T-helper 1 cell treated with Interleukin-12 subunit alpha and Interleukin-12 subunit beta and Interleukin-4 antibody, amounts not matched to agents 30 μg/mL and 1 μg/mL, for 36 hours (primary cell): ENCODE results near the gene ARHGEF9.

Experiments
- H3K27ac Mint-ChIP-seq: one replicate; pipeline ENCODE4 v1.8.0; 2021; ENCODE audit warnings: mild to moderate bottlenecking, mixed read lengths
- H3K27me3 Mint-ChIP-seq: one replicate; pipeline ENCODE4 v1.8.0; 2021; ENCODE audit warnings: low read depth, mixed read lengths
- H3K36me3 Mint-ChIP-seq: one replicate; pipeline ENCODE4 v1.8.0; 2021; ENCODE audit warnings: low read depth, mixed read lengths
- H3K4me1 Mint-ChIP-seq: one replicate; pipeline ENCODE4 v1.8.0; 2021; ENCODE audit warnings: low read depth, mixed read lengths
- H3K4me3 Mint-ChIP-seq: one replicate; pipeline ENCODE4 v1.8.0; 2021; ENCODE audit warnings: mild to moderate bottlenecking, moderate library complexity, mixed read lengths
- H3K9me3 Mint-ChIP-seq: one replicate; pipeline ENCODE4 v1.8.0; 2021; ENCODE audit warnings: mixed read lengths

The ARHGEF9 gene

DNA sequence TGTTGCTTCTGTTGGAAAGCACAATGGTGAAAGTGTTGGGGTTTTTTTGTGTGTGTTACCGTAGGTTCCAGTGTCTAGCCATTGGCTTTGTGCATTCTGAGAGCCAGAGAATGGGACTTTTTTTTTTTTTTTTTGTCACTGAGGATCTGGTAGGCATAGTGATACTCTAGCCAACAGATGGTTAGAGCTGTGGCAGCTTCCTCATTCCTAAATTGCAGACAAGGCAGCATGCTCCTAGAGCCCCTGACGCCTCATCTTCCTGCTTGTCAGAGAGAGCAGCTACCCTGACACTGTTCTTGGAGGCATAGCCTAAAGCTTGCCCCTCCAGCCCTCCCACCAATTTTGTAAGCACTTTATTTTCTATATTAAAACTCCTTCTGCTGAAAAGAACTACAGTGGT lies 27.0 kb downstream of the ARHGEF9 start:
- H3K4me1 Mint-ChIP-seq = peaks cover 41% of the 10 kb centered on the region
- H3K27ac Mint-ChIP-seq = no peak overlapping the region
- H3K9me3 Mint-ChIP-seq = no peaks in the 10 kb centered on the region
- no peak overlapping the region for H3K4me3 Mint-ChIP-seq
- H3K36me3 Mint-ChIP-seq = peaks cover 2% of the 10 kb centered on the region
- no peaks in the 10 kb centered on the region for H3K27me3 Mint-ChIP-seq

DNA sequence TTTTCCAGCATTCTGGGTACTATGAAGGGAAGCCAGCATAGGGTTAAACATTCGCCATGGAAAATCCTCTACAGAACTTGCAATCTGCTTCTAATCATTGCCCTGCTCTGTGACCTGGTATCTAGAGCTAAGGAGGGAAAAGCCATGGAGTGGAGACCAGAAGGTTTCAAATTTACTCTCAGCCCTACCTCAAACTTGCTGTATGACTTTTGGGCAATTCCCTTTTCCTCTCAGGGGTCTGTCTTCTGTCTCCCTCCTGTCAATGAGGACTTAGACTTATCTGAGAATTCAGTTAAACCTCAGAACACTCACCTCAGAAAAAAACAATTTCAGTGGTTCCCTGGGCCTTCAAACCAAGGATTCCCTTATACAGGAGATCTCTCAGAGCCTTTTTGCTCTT lies 29.1 kb downstream of the ARHGEF9 start:
- Mint-ChIP-seq H3K9me3 (no peaks in the 10 kb centered on the region), H3K27me3 (no peaks in the 10 kb centered on the region), H3K4me1 (peaks cover 43% of the 10 kb centered on the region), H3K4me3 (peak overlapping the region; percentile 100), H3K36me3 (peaks cover 2% of the 10 kb centered on the region), H3K27ac (peak overlapping the region; percentile 71)

DNA sequence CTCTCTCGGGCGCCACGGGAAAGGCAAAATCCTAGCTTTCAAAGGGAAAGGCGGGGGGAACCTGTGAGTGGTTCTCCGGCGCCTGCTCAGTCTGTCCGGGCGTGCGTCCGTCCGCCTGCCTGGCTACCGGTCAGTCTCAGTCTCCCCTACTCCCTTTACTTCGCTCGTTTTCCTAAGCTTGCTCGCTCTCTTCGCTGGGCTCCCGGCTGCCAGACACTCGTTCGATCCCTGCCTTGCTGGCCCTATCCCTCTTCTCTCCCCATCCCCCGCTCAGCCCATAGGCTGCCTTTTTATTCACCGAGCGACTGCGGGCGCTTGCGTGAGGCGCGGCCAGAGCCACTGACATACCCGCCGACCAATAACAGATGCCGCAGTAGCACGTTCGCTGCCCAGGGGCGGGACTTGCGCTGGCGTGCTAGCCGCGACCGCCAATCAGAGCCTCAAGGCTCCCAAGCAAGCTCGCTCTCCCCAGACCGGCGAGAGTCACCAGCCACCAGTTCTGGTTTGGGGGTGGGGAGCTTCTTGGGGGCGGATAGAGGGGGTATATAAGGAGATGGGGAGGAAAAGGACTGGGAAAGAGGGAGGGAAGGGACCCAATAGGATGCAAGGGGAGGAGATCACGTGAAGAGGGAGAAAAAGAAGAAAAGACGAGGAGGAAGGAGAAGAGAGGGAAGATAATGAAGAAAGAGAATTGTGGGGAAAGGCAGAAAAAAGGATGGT lies 30.0 kb downstream of the ARHGEF9 start:
- Mint-ChIP-seq H3K27me3 (no peaks in the 10 kb centered on the region), H3K4me3 (peak overlapping the region; percentile 100), H3K4me1 (peaks cover 48% of the 10 kb centered on the region), H3K36me3 (peaks cover 2% of the 10 kb centered on the region), H3K9me3 (no peaks in the 10 kb centered on the region), H3K27ac (peak overlapping the region; percentile 99)

- H3K27me3 Mint-ChIP-seq = no peaks in the 10 kb centered on the region
- peaks cover 48% of the 10 kb centered on the region for H3K4me1 Mint-ChIP-seq
- H3K9me3 Mint-ChIP-seq = no peaks in the 10 kb centered on the region
- H3K36me3 Mint-ChIP-seq = peaks cover 2% of the 10 kb centered on the region
- H3K4me3 Mint-ChIP-seq = peak overlapping the region; percentile 100
- H3K27ac Mint-ChIP-seq = peak overlapping the region; percentile 99
Measured at GRCh38 chrX:63754136-63754859, 30.7 kb downstream of the ARHGEF9 start.

DNA sequence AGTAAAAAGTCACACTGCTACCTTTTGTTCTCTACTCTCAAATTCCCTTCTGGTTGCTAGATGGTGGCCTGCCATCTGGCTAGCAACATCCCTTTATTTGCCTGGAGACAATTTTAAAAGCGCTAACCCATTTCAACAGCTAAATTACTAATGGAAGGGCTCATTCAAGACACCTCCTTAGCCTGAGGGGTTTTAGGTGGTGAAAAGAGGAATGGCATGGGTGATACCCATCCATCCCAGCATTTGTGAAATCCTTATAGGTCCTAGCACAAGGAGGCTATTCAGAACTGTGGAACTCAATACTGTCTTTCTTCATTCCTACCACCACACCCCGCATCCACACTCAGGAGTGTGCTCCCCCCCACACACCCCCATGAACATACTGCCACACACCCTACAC lies 33.5 kb downstream of the ARHGEF9 start:
- Mint-ChIP-seq H3K4me3 (no peak overlapping the region), H3K27me3 (no peaks in the 10 kb centered on the region), H3K27ac (no peak overlapping the region), H3K36me3 (peaks cover 4% of the 10 kb centered on the region), H3K4me1 (peaks cover 53% of the 10 kb centered on the region), H3K9me3 (no peaks in the 10 kb centered on the region)

DNA sequence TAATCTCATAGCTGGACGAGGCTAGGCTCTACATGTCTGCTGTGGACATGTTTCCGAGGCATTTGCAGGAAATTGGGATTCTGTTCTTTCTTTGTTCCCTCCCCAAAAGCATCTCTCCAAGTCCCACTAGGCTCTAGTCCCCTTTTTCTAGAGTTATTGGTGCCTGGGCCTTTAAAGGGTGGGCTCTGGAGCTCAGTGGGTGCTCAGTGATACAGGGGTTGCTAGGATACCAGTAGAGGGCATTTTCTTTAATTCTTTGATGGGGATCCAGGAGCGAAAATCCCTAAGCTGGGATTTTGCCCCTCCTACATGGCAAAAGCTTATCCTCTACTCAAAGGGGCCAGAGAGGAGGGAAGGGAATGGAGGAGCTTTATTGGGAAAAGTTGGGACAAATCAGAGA lies 34.2 kb downstream of the ARHGEF9 start:
- Mint-ChIP-seq H3K27me3 (no peaks in the 10 kb centered on the region), H3K27ac (no peak overlapping the region), H3K4me3 (no peak overlapping the region), H3K9me3 (no peaks in the 10 kb centered on the region), H3K36me3 (peaks cover 6% of the 10 kb centered on the region), H3K4me1 (peaks cover 52% of the 10 kb centered on the region)

DNA sequence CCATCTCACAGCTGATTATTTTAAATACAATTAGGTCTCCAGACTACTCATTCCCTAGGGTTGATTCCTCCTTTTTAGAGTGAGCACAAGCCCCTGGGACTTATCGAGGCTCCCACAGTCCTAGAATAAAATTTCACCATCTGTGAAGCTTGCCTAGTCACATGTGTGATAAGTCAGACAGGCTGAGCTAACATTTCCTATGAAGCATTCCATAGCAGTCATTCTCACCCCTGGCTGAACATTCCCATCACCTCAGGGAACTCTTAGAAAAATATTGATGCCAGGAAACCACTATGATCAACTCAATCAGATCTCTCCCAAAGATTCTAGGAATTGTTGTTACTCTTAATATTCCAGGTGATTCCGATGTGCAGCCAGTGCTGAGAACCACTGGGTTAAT lies 37.7 kb downstream of the ARHGEF9 start:
- H3K4me3 Mint-ChIP-seq = no peak overlapping the region
- H3K36me3 Mint-ChIP-seq = peaks cover 11% of the 10 kb centered on the region
- no peak overlapping the region for H3K27ac Mint-ChIP-seq
- no peaks in the 10 kb centered on the region for H3K9me3 Mint-ChIP-seq
- H3K27me3 Mint-ChIP-seq = no peaks in the 10 kb centered on the region
- H3K4me1 Mint-ChIP-seq = peaks cover 54% of the 10 kb centered on the region

DNA sequence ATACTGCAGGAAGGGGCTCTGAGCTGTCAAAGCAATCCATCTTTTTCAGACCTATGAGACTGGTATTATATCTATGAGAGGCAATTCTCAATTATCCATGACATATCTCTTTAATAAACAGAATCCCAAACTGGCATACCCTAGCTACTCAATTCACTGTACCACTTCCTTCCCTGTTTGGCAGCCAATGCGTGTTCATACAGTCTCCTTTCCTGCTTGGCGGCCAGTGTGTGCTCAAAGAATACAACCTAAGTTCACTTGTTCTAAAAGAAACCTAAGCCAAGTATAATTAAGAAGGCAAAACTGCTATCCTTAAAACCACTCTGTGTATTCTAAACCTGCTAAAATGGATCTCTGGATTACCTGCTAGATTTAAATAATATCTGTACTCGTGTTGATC lies 38.3 kb downstream of the ARHGEF9 start:
- no peaks in the 10 kb centered on the region for H3K9me3 Mint-ChIP-seq

DNA sequence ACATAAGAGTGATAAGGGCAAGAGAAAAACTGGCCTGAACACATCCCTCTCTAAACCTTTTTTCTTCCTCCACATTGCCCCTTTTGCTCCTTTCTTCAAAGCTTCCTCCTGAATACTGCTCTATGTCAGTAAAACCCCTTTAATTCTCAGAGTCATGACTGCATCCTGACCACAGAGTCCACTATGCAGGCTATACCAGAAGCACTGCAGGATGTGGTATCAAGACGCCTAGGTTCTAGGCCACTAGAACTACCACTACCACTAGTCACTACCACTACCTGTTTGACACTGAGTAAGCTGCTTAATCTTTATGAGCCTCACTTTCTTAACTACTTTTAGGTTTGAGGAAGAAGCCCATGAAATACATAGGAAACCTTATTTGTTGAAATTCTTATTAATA lies 38.7 kb downstream of the ARHGEF9 start:
- Mint-ChIP-seq H3K27me3 (no peaks in the 10 kb centered on the region), H3K4me3 (peak overlapping the region; percentile 51), H3K36me3 (peaks cover 15% of the 10 kb centered on the region), H3K27ac (peak overlapping the region; percentile 91), H3K9me3 (no peaks in the 10 kb centered on the region), H3K4me1 (peaks cover 61% of the 10 kb centered on the region)

More for the DNA sequence above, 38.3 kb downstream of the ARHGEF9 start:
- Mint-ChIP-seq H3K4me1 (peaks cover 61% of the 10 kb centered on the region), H3K27ac (peak overlapping the region; percentile 57), H3K27me3 (no peaks in the 10 kb centered on the region), H3K4me3 (peak overlapping the region; percentile 16), H3K36me3 (peaks cover 14% of the 10 kb centered on the region)

DNA sequence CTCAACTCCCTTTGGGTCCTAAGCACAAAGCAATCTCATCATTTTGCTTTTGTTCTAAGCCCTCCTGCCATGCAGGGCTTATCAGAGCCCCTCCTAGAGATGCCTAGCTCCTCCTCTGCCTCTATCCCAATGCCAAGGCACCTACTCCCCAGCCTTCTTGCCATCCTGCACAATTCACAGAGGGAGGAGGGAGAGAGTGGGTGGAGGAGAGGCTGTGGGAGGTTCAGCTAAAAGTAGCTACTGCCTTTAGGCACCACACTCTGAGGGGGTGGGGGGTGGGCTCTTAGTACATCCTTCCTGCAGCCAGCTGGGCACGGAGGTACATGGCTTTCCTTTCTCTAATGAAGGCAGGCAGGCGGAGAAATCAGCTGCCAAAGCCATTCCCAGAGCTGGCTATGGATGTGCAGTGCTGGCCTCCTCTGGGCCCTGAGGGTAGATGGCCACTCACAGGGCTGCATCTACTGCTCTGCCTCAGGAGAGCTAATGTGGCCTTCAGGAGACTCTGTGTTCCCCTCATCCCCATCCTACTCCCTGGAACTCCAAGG lies 40.1 kb downstream of the ARHGEF9 start:
- no peaks in the 10 kb centered on the region for H3K27me3 Mint-ChIP-seq
- peaks cover 15% of the 10 kb centered on the region for H3K36me3 Mint-ChIP-seq
- peaks cover 63% of the 10 kb centered on the region for H3K4me1 Mint-ChIP-seq
- peak overlapping the region; percentile 91 for H3K27ac Mint-ChIP-seq
- H3K9me3 Mint-ChIP-seq = no peaks in the 10 kb centered on the region
- no peak overlapping the region for H3K4me3 Mint-ChIP-seq

DNA sequence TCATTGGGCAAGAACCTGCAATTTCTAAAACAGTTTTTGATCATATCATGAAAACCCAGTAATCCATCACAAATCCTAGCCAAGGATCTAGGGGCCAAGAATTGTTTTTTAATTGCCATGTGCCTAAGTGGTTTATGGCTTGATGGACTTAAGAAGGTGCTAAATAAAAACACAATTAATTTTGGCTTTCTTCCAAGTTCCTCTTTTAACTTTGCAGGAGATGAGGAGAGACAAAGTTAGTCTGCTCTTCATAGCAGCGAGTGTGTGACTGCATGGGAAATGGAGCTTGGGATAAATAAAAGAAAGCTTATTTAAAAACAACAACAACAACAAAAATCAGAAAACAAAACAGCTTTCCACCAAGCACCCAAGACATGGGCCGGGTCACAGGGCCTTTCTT lies 41.4 kb downstream of the ARHGEF9 start:
- Mint-ChIP-seq H3K4me3 (no peak overlapping the region), H3K36me3 (peaks cover 15% of the 10 kb centered on the region), H3K27ac (no peak overlapping the region), H3K27me3 (no peaks in the 10 kb centered on the region), H3K9me3 (no peaks in the 10 kb centered on the region), H3K4me1 (peaks cover 72% of the 10 kb centered on the region)

DNA sequence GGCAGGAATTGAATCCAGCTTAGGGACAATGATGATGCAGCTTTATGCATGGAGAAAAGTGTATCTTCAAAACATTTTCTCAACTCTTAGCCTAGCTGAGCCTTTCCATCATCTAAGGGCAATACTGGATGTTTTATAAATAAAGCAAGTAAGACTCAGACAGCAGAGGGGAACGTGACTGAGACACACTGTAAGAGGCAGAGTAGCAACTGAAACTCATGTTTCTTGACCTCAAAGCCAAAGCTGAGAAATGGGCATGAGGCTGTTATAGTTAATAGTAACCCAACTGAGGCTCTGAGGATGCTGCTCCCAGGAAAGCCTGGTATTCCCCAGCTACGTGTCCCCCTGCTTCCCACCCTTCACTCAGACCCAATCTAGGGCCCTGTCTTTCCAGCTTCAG lies 44.6 kb downstream of the ARHGEF9 start:
- H3K27me3 Mint-ChIP-seq = no peaks in the 10 kb centered on the region
- H3K36me3 Mint-ChIP-seq = peaks cover 16% of the 10 kb centered on the region
- no peaks in the 10 kb centered on the region for H3K9me3 Mint-ChIP-seq
- peaks cover 65% of the 10 kb centered on the region for H3K4me1 Mint-ChIP-seq
- no peak overlapping the region for H3K4me3 Mint-ChIP-seq
- no peak overlapping the region for H3K27ac Mint-ChIP-seq

DNA sequence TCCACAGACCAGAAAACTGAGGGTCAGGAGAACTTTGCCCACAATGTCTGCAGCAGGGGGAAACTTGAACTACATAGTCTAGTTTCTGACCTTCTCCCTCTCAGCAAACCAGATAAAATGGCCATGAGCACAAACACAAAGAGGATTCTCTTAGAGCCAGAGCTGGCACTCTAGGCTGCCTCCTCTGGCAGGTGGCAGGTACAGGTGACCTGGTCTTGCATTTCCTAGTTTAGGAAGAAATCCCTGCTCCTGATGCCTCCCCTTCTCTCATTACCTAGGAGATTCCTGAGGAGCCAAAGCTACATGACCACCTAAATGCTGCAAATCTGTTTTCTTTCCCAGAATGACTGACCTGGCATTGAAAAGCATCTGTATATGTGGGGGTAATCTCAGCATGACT lies 45.1 kb downstream of the ARHGEF9 start:
- Mint-ChIP-seq H3K27ac (no peak overlapping the region), H3K36me3 (peaks cover 16% of the 10 kb centered on the region), H3K9me3 (no peaks in the 10 kb centered on the region), H3K4me1 (peaks cover 63% of the 10 kb centered on the region), H3K4me3 (no peak overlapping the region), H3K27me3 (no peaks in the 10 kb centered on the region)

DNA sequence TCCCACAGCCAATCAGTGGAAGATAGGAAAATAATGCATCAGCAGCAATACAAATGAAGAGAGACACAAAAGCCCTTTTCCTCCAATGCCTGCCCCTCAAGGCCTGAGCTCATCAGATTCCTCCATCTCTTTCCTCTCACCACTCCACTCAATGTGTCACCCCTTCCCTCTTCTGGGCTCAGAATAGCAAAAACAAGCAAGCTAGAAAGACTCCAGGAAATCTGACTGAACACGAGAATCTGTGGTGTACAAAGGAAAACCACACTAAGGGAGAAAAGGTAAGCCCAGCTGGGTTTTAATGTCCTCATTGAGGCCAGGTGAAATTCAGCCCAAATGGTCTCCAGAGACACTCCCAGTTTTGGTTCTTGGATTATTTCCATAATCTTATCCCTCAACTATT lies 46.3 kb downstream of the ARHGEF9 start:
- H3K4me3 Mint-ChIP-seq = peak overlapping the region; percentile 65
- H3K27ac Mint-ChIP-seq = peak overlapping the region; percentile 69
- H3K9me3 Mint-ChIP-seq = no peaks in the 10 kb centered on the region
- peaks cover 52% of the 10 kb centered on the region for H3K4me1 Mint-ChIP-seq
- no peaks in the 10 kb centered on the region for H3K27me3 Mint-ChIP-seq
- H3K36me3 Mint-ChIP-seq = peaks cover 11% of the 10 kb centered on the region
